HG03039 (cell line): ENCODE measurements around the gene USP4.
"Not testable (repeated sequence)": the region's sequence is repeated elsewhere in the genome, so short reads cannot be mapped to it uniquely, and the experiment has no call there.

ENCODE experiments used
- ATAC-seq: cut with Tn5 transposase; IDR thresholded peaks from one replicate; pipeline ENCODE4 v1.9.1; 2021; ENCODE audit warnings: mild to moderate bottlenecking, moderate library complexity; ENCODE audit not compliant: unreplicated experiment

The USP4 gene

DNA sequence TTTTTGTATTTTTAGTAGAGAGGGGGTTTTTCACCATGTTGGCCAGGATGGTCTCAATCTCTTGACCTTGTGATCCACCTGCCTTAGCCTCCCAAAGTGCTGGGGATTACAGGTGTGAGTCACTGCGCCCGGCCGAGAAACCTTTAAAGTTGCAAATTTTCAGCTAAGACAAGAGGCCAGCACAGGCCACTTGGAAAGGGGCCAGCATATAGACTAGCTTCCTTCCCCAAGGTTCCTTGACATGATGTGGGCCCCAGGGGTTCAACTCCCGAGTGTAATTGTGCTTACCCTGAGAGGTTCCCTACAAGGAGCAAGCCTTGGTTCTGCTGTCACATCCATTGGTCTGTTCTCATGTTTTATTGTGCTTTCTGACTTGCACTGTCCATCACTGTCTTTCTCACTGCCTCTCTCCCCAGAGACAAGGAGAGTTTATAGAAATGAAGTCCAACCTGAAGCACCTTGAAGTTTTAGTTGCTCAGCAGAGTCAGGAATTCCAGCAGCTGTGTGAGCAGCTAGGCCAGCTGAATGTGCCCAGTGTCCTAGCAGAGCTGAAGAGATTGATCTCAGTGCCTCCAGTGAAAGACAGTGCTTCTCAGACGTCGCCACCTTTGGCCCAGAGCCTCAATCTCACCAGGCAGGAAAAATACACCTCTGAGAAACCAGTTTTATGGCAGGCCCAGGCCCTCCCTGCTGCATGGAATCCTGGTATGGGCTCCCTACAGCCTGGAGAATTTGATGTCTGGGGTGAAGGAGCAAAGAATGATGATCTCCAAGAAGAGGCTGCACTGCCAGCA lies 83.9 kb downstream of the USP4 start:
- no peak for ATAC-seq

- no peak for ATAC-seq
Measured at GRCh38 chr3:49255112-49255511, 84.7 kb downstream of the USP4 start.

DNA sequence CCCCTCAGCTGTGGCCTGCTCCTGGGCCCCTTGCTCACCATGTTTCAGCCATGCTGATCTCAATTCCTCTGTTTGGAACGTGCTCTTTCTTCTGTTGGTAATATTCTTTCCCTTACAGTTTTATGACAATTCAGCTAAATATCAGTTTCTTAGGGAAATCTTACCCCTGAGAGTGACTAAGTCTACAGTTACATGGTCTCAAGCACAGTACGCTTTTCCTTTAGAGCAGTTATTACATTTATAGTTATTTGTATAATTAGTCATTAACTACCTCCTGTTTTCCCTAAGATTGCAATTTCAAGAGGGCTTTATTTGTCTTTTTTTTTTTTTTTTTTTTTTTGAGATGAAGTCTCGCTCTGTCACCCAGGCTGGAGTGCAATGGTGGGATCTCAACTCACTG lies 86.3 kb downstream of the USP4 start:
- ATAC-seq = no peak

GRCh38 chr3:49248840-49249227 lies 91.0 kb downstream of the USP4 start:
- ATAC-seq = no peak

DNA sequence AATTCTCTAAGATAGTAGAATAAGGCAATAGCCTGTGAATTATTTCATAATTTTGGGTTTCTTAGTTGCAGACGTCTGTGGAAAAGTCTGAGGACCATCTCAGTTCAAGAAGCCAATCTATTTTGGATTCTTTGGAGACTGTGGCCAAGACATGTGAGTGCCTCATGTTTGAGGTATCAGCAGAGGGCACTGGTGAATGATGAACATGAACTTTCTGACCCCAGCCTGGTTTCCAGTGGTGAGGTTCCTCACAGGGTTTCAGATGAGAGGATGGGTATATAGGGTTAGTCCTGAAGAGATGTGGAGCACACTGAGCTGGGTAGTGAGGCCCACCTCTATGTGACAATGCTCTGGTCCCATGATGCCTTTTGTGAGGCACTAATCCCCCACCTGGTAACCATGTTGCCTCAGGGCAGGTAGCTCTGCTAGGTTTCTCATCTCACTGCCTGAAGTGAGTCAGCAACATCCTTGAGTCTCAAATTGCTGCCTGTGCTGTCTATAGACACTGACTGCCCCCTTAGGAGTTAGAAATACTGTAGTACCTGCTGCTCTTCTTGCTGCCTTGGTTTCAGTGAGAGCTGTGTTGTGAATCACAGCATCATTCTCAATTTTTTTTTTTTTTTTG lies 95.2 kb downstream of the USP4 start:
- ATAC-seq = no peak

DNA sequence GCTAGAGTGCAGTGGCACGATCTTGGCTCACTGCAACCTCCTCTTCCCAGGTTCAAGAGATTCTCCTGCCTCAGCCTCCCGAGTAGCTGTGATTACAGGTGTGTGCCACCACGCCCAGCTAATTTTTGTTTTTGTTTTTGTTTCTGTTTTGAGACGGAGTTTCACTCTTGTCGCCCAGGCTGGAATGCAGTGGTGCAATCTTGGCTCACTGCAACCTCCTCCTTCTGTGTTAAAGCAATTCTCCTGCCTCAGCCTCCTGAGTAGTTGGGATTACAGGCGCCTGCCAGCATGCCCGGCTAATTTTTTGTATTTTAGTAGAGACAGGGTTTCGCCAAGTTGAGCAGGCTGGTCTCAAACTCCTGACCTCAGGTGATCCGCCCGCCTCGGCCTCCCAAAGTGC lies 99.8 kb downstream of the USP4 start:
- ATAC-seq = not testable (repeated sequence)

DNA sequence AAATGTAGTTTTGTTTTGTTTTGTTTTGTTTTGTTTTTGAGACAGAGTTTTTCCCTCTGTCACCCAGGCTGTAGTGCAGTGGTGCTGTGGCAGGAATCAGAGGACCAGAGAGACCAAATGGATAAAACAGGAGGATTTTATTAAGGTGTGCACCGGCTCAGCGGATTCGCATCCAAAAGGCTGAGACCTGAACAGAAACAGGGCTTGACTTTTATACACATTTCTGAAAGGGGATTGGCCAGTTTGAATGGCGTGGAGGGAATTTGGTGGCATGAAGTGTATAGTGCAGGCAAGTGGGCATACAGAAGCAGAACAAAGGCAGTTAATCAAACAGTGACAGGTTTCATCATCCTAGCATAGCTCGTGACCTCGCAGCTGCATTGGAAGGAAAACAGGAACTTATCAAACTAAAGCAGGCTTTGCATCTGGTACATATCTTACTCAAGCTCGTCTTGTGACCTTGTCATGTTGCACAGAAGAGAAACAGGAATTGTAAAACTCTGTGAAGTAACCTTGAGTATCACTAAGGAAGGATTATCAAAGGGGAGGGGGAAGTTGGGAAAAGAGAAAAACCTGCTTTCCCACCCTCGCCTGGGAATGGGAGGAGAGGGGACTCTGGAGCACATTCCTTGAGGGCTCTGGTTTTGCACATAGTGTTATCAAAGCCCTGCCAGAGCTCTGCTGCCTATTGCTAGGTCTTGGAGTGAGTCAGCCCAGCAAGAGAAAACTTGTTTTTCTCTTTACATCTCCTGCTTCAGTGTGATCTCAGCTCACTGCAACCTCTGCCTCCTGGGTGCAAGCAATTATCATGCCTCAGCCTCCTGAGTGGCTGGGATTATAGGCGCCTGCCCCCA lies 101.4 kb downstream of the USP4 start:
- no peak for ATAC-seq

DNA sequence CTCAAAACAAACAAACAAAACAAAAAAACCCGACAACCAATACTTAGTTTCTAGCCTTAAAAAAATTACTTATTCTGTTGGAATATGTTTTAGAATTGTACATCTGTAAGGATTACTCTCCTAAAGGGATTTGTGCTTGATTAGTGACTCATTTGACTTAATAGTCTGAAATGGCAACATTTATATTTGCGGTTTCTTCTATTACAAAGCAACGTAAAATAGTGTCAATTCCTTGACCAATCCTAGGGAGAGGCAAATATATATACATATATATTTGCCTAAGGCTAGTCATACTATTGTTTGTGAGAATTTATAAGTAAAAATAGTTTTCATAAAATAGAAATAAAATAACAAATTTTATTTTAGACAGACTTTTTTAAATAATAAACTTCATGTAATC lies 102.5 kb downstream of the USP4 start:
- ATAC-seq = no peak

DNA sequence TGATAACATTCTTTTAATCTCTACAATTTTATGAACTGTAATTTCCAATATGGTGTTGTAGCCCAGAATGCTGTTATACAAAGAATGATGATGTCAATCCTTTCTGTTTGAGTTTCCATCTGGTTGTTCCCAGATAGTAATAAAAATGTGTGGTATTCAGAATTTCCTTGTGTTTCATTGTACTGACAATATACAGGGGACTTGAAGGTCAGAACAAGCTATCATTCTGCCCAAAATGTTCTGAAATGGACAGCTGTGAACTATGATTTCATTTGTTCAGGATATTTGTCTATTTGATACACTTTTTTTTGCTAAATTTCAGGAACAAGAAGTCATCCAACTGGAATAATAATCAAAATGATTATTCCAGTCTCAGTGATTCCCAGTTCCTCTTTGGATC lies 103.6 kb downstream of the USP4 start:
- ATAC-seq = no peak

GRCh38 chr3:49228817-49229216 lies 111.0 kb downstream of the USP4 start:
- ATAC-seq = not testable (repeated sequence)
